ENCODE results near the gene KLHDC4.

DNA sequence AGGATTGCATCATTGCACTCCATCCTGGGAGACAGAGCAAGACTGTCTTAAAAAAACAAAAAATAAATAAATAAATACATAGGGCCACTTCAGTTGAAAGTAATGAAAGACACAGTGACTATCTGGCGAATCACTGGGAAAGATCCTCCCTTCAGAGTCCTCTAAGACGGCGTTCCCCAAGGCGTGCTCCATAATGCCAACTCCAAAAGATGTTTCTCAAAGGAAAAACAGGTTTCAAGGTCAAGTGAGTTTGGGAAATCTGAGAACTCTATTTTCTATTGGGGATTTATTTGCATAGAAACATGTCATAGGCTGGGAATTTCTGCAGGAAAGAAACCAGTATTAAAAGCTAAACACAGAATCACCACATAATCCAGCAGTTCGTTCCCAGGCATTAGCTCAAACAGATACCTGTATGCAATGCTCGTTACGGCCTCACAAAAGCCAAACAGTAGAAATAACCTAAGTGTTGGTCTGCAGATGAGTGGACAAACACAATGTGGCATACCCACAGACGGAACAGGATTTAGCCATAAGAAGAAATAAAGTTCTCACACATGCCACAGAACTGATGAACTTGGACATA, 7.9 kb downstream of the KLHDC4 start:
- TF ChIP-seq, protein P1, sequence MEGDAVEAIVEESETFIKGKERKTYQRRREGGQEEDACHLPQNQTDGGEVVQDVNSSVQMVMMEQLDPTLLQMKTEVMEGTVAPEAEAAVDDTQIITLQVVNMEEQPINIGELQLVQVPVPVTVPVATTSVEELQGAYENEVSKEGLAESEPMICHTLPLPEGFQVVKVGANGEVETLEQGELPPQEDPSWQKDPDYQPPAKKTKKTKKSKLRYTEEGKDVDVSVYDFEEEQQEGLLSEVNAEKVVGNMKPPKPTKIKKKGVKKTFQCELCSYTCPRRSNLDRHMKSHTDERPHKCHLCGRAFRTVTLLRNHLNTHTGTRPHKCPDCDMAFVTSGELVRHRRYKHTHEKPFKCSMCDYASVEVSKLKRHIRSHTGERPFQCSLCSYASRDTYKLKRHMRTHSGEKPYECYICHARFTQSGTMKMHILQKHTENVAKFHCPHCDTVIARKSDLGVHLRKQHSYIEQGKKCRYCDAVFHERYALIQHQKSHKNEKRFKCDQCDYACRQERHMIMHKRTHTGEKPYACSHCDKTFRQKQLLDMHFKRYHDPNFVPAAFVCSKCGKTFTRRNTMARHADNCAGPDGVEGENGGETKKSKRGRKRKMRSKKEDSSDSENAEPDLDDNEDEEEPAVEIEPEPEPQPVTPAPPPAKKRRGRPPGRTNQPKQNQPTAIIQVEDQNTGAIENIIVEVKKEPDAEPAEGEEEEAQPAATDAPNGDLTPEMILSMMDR (conservative IDR thresholded peaks at IDR 0.05; ENCODE audit: low read depth in 2 of 2): no peak
- TF ChIP-seq EZH2 (IDR thresholded peaks at IDR 0.05; ENCODE audit: low read depth, unreplicated experiment) (no peak), JUNB (IDR thresholded peaks at IDR 0.05; ENCODE audit: unreplicated experiment) (no peak)
- TF ChIP-seq, protein P2, sequence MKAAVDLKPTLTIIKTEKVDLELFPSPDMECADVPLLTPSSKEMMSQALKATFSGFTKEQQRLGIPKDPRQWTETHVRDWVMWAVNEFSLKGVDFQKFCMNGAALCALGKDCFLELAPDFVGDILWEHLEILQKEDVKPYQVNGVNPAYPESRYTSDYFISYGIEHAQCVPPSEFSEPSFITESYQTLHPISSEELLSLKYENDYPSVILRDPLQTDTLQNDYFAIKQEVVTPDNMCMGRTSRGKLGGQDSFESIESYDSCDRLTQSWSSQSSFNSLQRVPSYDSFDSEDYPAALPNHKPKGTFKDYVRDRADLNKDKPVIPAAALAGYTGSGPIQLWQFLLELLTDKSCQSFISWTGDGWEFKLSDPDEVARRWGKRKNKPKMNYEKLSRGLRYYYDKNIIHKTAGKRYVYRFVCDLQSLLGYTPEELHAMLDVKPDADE (IDR thresholded peaks at IDR 0.05): no peak

Measured in GM23338 (cell line).